SIG-M5 treated with dmso at 0.1 percent for 504 hours (cell line): ENCODE data around the gene RAB31.

ENCODE experiments used
- DNase-seq: peaks from one replicate; lab custom pipeline; 2025; ENCODE audit not compliant: unreplicated experiment; lab: John Stamatoyannopoulos, UW

The RAB31 gene

GRCh38 chr18:9691235-9691634 is 16.9 kb upstream of the RAB31 start:
- no peak for DNase-seq

DNA sequence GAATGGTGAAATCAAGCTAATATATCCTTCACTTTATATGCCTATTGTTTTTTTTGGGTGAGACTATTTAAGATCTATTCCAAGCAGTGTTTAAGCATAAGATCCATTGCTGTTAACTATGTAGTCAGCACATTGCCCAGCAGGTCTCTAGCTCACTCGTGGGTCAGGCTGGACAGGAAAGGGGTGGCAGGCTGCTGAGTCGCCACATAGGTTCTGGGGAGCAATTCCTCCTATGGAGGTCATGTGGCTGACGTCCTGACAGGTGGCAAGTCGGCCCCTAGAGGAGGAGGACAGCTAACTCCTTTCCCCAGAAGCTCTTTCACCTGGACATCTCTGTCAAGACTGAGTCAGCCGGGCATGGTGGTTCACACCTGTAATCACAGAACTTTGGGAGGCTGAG is 13.9 kb upstream of the RAB31 start:
- no peak for DNase-seq

DNA sequence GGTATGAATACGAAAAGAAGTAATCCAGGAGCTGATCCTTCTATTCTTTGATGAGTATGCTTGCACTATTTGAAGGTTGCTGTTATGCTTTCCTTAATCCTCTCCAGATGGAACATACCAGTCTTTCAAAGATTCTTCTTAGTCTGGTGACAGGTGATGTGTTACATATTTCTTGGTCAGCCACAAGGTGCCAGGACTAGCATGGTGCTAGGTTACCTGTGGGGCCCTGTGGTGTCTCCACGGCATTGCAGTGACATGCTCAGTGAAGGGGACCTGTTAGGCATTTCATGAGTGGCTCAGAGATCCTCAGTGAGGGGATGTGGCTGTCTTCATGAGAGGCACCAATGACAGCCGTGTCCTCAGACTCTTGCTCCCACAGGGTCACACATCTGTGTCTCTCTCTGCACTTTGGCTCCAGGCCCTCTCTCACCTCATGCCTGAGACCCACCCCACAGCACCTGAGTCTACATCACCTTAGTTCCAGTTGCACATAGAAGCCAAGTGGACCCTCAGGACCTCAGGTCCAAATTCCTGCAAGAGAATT is 13.1 kb upstream of the RAB31 start:
- no peak for DNase-seq

DNA sequence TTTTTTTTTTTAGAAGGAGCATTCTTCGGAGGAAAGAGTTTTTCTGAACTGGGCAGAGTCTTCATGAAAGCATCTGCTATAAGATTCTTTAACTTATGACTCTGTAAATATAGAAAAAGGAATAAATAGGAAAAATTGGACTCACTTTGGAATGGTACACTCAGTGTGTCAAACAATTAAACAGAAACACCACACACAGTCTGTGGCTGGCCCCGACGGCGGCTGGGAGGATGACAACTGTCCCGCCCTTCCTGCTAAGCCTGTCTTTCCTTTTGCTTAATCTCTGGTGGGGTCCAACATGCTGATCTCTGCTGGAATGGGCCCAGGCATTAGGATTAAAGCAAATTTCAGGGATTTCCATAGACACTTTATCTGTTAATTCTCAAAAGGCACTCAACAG is 12.5 kb upstream of the RAB31 start:
- no peak for DNase-seq

DNA sequence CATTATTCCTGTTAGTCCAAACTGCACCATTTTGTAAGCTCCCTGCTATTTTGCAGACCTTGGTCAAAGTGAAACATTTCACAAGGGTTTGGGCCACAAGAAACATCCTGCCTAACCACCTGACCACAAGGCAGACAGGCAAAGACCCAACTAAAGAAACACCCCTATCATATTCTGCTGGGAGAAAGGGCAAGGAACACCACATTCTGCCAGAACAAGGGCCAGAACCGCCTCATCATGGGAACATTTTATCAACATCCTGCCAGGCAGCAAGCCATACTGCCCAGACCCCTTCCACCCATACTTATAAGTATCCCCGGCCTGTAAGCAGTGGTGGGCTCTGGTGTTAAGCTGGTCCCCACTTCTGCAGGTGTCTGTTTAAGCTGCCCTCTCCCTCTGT is 12.0 kb upstream of the RAB31 start:
- DNase-seq, result no peak

DNA sequence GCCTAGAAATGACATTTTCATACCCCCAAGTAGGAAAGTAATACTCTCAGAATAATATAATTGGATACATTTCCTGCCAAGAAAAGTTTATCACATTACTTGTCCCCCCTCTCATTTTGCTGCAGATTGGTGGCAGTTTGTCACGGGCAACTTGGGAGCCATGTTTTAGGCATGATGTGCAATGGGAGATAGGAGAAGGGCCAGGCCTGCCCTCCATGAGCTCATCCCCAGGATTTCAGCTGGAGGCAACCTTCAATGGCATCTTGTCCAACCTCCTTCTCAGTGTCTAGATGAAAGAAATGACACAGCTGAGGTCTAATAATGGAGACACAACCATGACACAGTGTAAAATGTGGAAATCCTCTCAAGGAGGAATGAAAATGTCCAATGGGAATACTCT is 11.4 kb upstream of the RAB31 start:
- no peak for DNase-seq

- no peak for DNase-seq
Measured at GRCh38 chr18:9697121-9697520, 11.0 kb upstream of the RAB31 start.

GRCh38 chr18:9698497-9698896 is 9.6 kb upstream of the RAB31 start:
- no peak for DNase-seq

DNA sequence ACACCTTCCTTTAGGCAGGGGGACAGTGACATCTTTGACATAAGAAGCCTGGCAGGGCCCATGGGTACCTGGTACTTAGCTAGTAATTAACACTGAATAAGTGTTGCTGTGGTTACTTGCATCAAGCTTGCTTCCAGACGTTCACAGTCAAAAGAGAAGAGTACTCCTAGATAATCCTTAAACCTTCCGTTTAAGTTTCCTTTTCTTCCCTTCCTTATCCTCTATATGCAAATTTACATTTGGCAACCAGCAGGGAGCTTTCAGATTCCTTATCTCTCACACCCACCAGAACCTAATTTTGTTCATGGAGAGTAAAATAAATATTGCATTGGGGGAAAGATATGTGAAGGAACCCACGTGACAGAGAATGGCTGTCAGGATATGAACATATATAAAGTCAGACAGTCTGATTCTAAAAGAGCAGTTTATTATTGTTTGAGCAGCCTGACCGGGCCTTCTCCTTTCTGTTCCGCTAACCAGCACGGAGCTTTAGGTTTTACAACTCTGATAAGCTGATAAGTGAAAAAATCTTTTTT is 7.8 kb upstream of the RAB31 start:
- DNase-seq, result no peak

GRCh38 chr18:9701609-9702349 is 6.3 kb upstream of the RAB31 start:
- DNase-seq, result peak; percentile 40

- no peak for DNase-seq
Measured at GRCh38 chr18:9704233-9705118, 3.6 kb upstream of the RAB31 start.

- DNase-seq, result no peak
Measured at GRCh38 chr18:9705183-9705829, 2.8 kb upstream of the RAB31 start.

DNA sequence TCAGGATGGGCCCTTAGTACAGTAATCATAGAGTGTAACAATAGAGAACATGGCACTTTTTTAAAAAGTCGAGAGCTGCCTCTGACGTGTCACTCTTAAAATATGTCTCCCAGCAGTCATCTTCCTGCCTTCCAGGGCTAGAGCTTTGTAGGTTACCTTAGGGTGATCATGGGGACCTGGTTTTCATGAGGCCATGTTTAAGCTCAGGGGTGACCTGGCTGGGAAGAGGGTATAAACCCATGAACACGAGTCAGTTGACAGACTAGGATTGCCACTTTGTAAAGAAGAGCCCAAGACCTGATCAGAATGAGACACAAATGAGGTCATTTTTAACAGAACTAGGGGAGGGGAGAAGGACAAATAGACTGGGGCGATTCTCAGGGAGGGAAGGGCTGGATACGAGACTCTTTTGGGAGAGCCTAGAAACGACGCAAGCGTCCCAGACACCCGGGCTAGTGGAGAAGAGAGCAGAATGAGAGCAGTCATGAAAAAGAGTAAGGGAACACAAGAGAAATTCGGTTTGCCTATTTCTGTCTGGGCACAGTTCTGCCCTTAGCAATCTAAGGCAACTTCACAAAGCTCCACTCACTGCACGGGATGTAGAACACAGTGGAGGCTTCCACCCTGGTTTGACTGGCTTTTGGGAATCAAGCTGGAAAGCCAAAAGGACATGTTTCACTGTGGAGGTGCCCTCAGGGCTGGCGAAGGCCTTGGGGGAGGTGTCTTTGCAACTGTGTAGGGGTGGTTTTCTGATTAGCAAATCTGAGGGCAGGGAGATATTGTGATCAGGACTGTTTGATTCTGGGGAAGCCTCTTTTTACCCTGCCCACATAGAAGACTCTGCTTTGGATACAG is 1.8 kb upstream of the RAB31 start:
- no peak for DNase-seq

- DNase-seq, result no peak
Measured at GRCh38 chr18:9707381-9708056, 582 bp upstream of the RAB31 start.

DNA sequence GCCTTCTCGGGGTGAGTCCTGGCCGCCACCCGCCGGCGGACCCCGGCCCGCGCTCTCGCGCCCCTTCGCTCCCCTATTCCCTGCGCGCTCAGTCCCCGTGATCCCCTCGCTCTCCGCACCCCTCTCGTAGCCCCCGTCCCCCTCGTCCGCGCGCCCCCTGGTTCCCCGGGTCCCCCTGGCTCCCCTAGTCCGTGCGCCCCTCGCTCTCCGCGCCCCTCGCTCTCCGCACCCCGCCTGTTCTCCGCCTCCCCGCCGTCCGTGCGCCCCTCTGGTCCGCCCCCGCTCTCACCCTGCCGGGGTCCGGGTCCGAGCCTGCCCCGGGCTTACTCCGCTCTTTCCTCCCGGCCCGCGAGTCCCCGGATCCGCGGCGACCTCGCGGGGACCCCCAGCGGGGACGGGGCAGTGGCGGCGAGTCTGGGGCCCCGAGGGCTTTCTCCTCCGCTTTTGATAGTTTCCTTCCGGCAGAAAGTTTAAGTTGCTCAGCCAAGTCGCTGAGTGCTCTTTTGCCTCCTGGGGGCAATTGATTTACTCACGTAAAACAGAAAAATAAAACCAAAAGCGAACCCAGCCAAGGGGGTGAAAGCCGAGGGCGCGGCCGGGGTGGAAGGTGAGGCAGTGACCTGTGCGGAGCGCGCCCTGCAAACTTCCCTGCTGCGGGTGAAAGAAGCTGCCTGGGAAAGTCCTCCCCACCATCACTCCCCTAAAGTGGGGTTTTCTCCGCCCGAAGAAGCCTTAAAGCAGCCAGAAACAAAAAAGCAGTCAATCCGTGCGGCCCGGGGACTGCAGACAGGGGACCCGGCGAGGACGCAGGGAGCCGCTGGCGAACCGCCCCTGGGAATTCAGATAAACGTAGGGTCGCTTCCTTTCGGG is 568 bp downstream of the RAB31 start:
- DNase-seq, result peak; percentile 20

- DNase-seq, result peak; percentile 38
Measured at GRCh38 chr18:9709304-9709877, 1.3 kb downstream of the RAB31 start.

DNA sequence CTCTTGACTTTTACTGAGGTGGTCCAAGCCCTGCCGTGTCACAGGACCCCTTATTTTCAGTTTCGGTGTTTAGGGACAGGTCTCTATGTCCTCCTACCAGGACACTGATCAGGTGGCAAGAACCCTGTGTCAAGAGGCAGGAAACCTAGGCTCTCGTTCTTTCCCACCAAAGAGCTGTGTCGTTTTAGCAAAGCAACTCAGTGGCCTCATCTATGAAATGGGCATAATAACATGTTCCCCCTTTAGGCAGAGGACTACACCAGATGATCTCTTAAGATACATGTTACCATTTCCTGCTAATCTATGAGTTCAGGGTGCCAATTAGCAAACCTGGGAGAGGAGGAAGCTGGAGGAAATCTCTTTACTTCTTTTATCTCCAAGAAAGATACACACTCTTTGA is 1.9 kb downstream of the RAB31 start:
- no peak for DNase-seq

DNA sequence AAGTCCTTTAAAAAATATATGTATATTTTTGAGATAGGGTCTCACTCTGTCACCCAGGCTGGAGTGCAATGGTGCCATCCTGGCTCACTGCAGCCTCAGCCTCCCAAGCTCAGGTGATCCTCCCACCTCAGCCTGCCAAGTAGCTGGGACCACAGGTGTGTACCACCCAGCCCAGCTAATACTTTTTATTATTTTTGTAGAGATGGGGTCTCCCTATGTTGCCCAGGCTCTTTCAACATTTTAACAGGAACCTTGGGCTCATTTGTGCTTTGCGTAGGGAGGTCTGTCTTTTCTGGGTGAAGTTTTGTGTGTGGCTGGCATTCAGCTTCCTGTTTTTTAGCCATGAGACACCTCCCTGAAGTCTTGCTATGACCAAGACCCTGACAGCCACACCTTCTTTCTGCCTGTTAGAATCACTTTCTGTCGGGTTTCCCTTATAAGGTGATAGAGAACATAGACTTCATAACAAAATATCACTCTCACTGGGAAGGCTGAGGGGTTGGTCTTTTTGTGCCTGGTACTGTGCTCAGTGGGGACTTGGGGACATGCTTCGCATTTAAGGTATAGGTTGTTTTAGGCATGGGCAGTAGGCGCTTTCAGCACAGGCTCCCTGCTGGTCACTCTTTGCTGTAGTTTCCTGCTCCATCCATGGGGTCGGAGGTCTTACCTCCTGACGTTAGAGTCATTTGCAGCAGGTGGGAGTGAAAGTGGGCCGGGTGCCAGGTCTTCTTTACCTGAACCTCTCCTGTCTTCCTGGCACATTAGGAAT is 3.4 kb downstream of the RAB31 start:
- DNase-seq, result peak; percentile 76
